ENCODE data around the gene PTPRN2. TPM values are rescaled to one million over a fixed set of nuclear protein-coding genes. Genes with fewer than 3 reads are reported as not detected.
"Not testable (repeated sequence)": the region's sequence is repeated elsewhere in the genome, so short reads cannot be mapped to it uniquely, and the experiment has no call there.

PTPRN2 gene
- total RNA-seq, 2 experiments from 2014 or later, result 4.7 to 4.8 TPM

DNA sequence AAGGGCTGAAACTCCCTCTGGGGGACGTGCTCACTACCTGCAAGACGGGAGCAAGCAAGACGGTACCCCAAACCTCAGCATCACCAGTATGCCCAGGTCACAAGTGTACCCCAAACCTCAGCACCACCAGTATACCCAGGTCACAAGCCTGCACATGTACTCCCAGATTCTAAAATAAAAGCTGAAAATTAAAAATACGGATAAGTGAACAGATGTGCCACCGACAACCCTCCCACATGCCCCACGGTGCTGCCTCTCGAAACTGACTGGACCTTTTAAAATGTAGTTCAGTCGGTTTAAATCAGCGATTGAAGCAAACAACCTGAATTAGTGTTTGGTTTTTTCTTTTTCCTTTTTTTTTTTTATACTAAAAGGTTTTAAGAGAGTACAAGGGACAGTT, 684.3 kb downstream of the PTPRN2 start:
- Mint-ChIP-seq H3K36me3 (ENCODE audit: low read depth) (no peaks in the 10 kb centered on the region), H3K4me3 (no peak overlapping the region), H3K27me3 (no peaks in the 10 kb centered on the region), H3K4me1 (no peaks in the 10 kb centered on the region), H3K27ac (no peak overlapping the region), H3K9me3 (no peaks in the 10 kb centered on the region)
- CTCF ChIA-PET, result no interaction called here
- DNase-seq, result no peak
- POLR2A ChIA-PET, result no interaction called here

- H3K27ac Mint-ChIP-seq; DNase-seq; CTCF ChIA-PET; H3K27me3 Mint-ChIP-seq; H3K9me3 Mint-ChIP-seq; H3K36me3 Mint-ChIP-seq (ENCODE audit: low read depth); H3K4me1 Mint-ChIP-seq; POLR2A ChIA-PET; H3K4me3 Mint-ChIP-seq: not testable (repeated sequence)
Measured at GRCh38 chr7:157901816-157902610, 685.6 kb downstream of the PTPRN2 start.

GRCh38 chr7:157901166-157901565, 686.5 kb downstream of the PTPRN2 start:
- no peak overlapping the region for H3K27ac Mint-ChIP-seq
- no peak overlapping the region for H3K4me3 Mint-ChIP-seq
- no peaks in the 10 kb centered on the region for H3K9me3 Mint-ChIP-seq
- POLR2A ChIA-PET, result no interaction called here
- no peaks in the 10 kb centered on the region for H3K27me3 Mint-ChIP-seq
- no peak for DNase-seq
- CTCF ChIA-PET, result no interaction called here
- H3K4me1 Mint-ChIP-seq, result no peaks in the 10 kb centered on the region
- H3K36me3 Mint-ChIP-seq (ENCODE audit: low read depth), result no peaks in the 10 kb centered on the region

DNA sequence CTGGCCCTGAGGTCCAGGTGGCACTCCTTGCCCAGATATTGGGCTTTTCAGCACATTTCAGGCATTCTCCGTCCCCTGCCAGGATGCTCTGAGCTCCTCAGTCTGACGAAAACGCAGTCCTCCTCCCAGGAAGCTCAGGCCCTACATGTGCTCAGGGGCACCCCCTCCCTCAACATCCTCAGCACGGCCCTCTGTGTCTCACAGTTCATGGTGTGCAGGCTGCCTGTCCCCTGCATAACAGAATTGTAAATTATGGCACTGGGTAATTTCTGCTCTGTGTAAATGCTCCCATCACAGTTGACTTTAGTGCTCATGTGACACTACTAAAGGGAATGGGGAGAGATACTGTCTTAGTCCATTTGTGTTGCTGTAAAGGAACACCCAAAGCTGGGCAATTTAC, 687.1 kb downstream of the PTPRN2 start:
- no peak overlapping the region for H3K4me3 Mint-ChIP-seq
- H3K36me3 Mint-ChIP-seq (ENCODE audit: low read depth), result no peaks in the 10 kb centered on the region
- POLR2A ChIA-PET, result no interaction called here

GRCh38 chr7:157900011-157900410, 687.6 kb downstream of the PTPRN2 start:
- no peaks in the 10 kb centered on the region for H3K4me1 Mint-ChIP-seq
- no peaks in the 10 kb centered on the region for H3K36me3 Mint-ChIP-seq (ENCODE audit: low read depth)
- H3K9me3 Mint-ChIP-seq, result no peaks in the 10 kb centered on the region
- H3K27me3 Mint-ChIP-seq, result no peaks in the 10 kb centered on the region
- H3K27ac Mint-ChIP-seq, result no peak overlapping the region
- H3K4me3 Mint-ChIP-seq, result no peak overlapping the region
- POLR2A ChIA-PET, result no interaction called here
- CTCF ChIA-PET, result no interaction called here
- DNase-seq, result no peak

More for the DNA sequence above, 687.1 kb downstream of the PTPRN2 start:
- no peak for DNase-seq
- CTCF ChIA-PET, result no interaction called here
- H3K4me1 Mint-ChIP-seq, result no peaks in the 10 kb centered on the region
- H3K9me3 Mint-ChIP-seq, result no peaks in the 10 kb centered on the region
- H3K27ac Mint-ChIP-seq, result no peak overlapping the region
- H3K27me3 Mint-ChIP-seq, result no peaks in the 10 kb centered on the region

GRCh38 chr7:157898802-157899505, 688.7 kb downstream of the PTPRN2 start:
- CTCF ChIA-PET, result no interaction called here
- no peak overlapping the region for H3K27ac Mint-ChIP-seq
- POLR2A ChIA-PET, result no interaction called here
- H3K9me3 Mint-ChIP-seq, result no peaks in the 10 kb centered on the region
- H3K36me3 Mint-ChIP-seq (ENCODE audit: low read depth), result no peaks in the 10 kb centered on the region
- H3K27me3 Mint-ChIP-seq, result no peaks in the 10 kb centered on the region
- H3K4me1 Mint-ChIP-seq, result no peaks in the 10 kb centered on the region
- DNase-seq, result no peak
- H3K4me3 Mint-ChIP-seq, result no peak overlapping the region

DNA sequence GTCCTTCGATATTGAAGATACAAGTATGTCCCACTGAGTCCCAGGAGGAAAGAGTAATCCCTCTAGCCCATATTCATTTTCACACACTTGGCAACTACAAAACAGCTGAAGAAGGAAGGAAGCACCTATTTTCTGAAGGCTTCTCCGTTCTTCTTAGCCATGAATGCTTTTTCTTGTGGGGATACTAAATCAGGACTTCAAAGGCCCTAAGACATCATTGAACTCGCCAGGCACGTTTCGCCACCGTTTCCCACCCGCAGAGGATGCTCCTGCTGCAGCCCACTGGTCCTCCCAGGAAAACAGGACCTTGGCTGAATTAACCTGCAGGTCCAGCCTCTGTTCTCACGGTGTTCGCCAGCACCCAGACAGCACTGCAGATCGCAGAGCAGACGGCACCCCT, 689.4 kb downstream of the PTPRN2 start:
- Mint-ChIP-seq H3K36me3 (ENCODE audit: low read depth) (no peaks in the 10 kb centered on the region), H3K4me3 (no peak overlapping the region), H3K27ac (no peak overlapping the region), H3K4me1 (no peaks in the 10 kb centered on the region), H3K27me3 (no peaks in the 10 kb centered on the region), H3K9me3 (no peaks in the 10 kb centered on the region)
- ChIA-PET CTCF (no interaction called here), POLR2A (no interaction called here)
- DNase-seq, result no peak

- Mint-ChIP-seq H3K4me3 (no peak overlapping the region), H3K27me3 (no peaks in the 10 kb centered on the region), H3K9me3 (no peaks in the 10 kb centered on the region), H3K27ac (no peak overlapping the region), H3K4me1 (no peaks in the 10 kb centered on the region), H3K36me3 (ENCODE audit: low read depth) (no peaks in the 10 kb centered on the region)
- CTCF ChIA-PET, result no interaction called here
- POLR2A ChIA-PET, result no interaction called here
- no peak for DNase-seq
Measured at GRCh38 chr7:157897681-157898080, 689.9 kb downstream of the PTPRN2 start.

DNA sequence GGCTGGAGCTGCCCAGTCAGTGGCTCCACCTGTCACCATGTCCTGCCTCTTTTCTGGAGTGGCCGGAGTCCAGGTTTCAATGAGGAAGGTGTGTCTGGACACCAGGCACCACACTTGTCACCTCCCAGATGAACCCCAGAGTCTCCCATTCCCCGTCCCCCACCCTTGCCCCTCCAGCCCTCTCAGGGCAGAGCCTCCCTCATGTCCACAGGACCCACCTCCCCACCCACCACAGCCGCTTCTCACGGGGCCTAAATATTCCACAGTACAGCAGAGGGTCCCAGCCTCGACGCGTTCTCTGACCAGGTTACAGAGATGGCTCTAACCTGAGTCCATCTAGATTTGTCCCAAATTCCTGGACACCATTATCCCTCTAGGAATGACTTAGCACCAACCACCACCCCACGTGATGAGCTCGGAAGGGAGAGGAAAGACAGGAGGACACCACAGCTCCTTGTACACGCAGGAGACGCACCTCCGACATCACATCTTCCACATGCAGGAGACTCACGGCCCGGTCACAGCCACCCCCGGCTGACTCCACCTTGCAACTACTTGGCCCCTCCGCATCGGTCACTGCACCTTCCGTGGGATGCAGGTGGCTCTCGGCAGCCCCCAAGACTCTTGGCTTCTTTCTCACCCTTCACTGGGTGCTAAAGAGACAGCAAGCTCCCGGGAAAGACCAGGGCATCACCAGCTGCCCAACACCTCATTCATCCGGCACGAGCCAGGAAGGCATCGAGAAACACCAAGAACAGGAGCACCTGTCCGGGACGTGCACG, 690.7 kb downstream of the PTPRN2 start:
- Mint-ChIP-seq H3K36me3 (ENCODE audit: low read depth) (no peaks in the 10 kb centered on the region), H3K27me3 (no peaks in the 10 kb centered on the region), H3K9me3 (no peaks in the 10 kb centered on the region), H3K27ac (no peak overlapping the region), H3K4me1 (no peaks in the 10 kb centered on the region), H3K4me3 (no peak overlapping the region)
- DNase-seq, result no peak
- ChIA-PET CTCF (no interaction called here), POLR2A (no interaction called here)

GRCh38 chr7:157896376-157896675, 691.3 kb downstream of the PTPRN2 start:
- CTCF ChIA-PET; DNase-seq; H3K27ac Mint-ChIP-seq; H3K4me1 Mint-ChIP-seq; POLR2A ChIA-PET; H3K27me3 Mint-ChIP-seq; H3K4me3 Mint-ChIP-seq; H3K9me3 Mint-ChIP-seq; H3K36me3 Mint-ChIP-seq (ENCODE audit: low read depth): not testable (repeated sequence)

DNA sequence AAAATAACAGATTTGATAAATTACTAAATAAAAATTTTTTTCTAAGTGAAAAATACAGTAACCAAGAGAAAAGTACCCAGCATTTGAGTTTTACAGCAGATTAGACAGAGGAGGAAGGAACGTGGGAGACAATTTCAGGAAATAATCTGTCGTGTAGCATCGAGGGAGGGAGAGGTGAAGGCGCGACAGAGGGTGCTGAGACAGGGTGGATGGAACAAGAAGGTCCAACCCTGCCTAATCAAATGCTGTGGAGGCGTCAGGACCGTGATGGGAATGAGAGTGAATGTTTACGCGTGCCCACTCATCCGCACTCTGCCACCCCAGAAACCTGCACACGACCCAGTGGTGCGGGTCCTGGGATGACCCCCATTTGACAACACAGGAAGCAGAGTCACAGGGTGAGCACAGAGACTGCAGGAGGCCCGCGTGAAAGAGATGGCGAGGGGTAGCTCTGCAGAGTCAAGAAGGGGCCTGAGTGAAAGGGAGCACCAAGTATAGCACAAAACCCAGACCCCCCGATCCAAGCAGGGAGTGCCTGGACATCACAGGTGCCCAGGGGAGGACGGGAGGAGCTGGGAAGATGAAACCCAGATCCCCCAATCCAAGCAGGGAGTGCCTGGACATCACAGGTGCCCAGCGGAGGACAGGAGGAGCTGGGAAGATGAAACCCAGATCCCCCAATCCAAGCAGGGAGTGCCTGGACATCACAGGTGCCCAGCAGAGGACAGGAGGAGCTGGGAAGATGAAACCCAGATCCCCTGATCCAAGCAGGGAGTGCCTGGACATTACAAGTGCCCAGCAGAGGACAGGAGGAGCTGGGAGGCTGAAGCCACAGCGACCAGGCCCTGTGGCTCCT, 691.9 kb downstream of the PTPRN2 start:
- Mint-ChIP-seq H3K4me1 (peaks cover 2% of the 10 kb centered on the region), H3K4me3 (no peak overlapping the region), H3K9me3 (no peaks in the 10 kb centered on the region), H3K27ac (no peak overlapping the region), H3K36me3 (ENCODE audit: low read depth) (no peaks in the 10 kb centered on the region), H3K27me3 (no peaks in the 10 kb centered on the region)
- no peak for DNase-seq
- ChIA-PET CTCF (no interaction called here), POLR2A (no interaction called here)

GRCh38 chr7:157895098-157895497, 692.5 kb downstream of the PTPRN2 start:
- DNase-seq; H3K9me3 Mint-ChIP-seq; H3K27me3 Mint-ChIP-seq; H3K4me3 Mint-ChIP-seq; H3K27ac Mint-ChIP-seq; H3K4me1 Mint-ChIP-seq; POLR2A ChIA-PET; CTCF ChIA-PET; H3K36me3 Mint-ChIP-seq (ENCODE audit: low read depth): not testable (repeated sequence)

DNA sequence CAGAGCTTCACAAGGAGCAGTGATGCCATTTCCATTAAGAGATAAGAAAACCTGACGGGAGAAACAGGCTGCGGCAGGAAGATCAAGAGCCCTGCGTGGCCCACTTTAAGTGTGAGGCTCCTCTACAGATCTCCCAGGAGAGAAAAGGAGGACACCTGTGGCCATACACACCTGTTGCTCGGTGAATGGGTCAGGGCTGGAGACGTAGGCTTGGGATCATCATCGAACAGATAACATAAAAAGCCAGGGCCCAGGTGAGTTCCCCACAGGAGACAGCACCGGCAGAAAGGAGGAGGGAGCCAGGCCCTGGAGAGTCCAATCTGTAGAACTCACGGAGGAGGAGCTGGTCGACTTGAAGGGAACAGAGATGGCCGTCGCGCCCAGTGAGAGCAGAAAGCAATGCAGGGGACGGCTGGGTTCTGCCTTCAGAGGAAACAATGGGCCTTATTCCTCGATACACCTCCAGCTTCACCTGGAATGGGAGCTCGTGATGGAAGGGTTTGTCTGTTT, 694.0 kb downstream of the PTPRN2 start:
- ChIA-PET POLR2A (interaction anchor here (1.0 kb wide), 1 partner anchor 20 kb away, joined by 3 read pairs; no protein-coding TSS in a partner anchor), CTCF (no interaction called here)
- Mint-ChIP-seq H3K27me3 (no peaks in the 10 kb centered on the region), H3K4me3 (no peak overlapping the region), H3K9me3 (no peaks in the 10 kb centered on the region), H3K4me1 (peaks cover 2% of the 10 kb centered on the region), H3K27ac (no peak overlapping the region), H3K36me3 (ENCODE audit: low read depth) (no peaks in the 10 kb centered on the region)
- no peak for DNase-seq
